Keratinocyte (primary cell): ENCODE data around the gene SULT1C4. TPM values are rescaled to one million over a fixed set of nuclear protein-coding genes. Genes with fewer than 3 reads are reported as not detected.

Source experiments
- DNase-seq: peaks from one replicate; pipeline ENCODE4 v3.0.0-alpha.2; 2011; ENCODE audit warnings: low read depth, missing footprints, low spot score
- FAIRE-seq: peaks from 2 replicates; lab custom pipeline; 2011; peaks lifted over from hg19 to GRCh38; lab: Jason Lieb, UNC
- H2AFZ ChIP-seq: 2 replicates; pipeline ENCODE4 v1.6.0; 2012; ENCODE audit warnings: low read length, control low read depth, inconsistent platforms; ENCODE audit not compliant: control insufficient read depth
- H3K27ac ChIP-seq: 2 replicates; pipeline ENCODE4 v1.5.1; 2011; ENCODE audit warnings: low read length; ENCODE audit not compliant: control insufficient read depth, insufficient read depth
- H3K27me3 ChIP-seq: 3 replicates; pipeline ENCODE4 v1.6.0; 2011; ENCODE audit warnings: low read length; ENCODE audit not compliant: control insufficient read depth, insufficient read depth; ENCODE audit errors: extremely low read depth
- H3K36me3 ChIP-seq, 2 experiments: 2 replicates in 1 of 2; 3 replicates in 1 of 2; pipeline ENCODE4 v1.5.1; 2011; ENCODE audit warnings: low read length in 2 of 2, mild to moderate bottlenecking in 1 of 2; ENCODE audit not compliant: control insufficient read depth in 2 of 2, insufficient read depth in 2 of 2; ENCODE audit errors: extremely low read depth in 1 of 2
- H3K4me1 ChIP-seq: 3 replicates; pipeline ENCODE4 v1.5.1; 2011; ENCODE audit warnings: low read length; ENCODE audit not compliant: control insufficient read depth, insufficient read depth; ENCODE audit errors: extremely low read depth
- H3K4me2 ChIP-seq: 3 replicates; pipeline ENCODE4 v1.6.0; 2011; ENCODE audit warnings: low read depth, low read length; ENCODE audit not compliant: control insufficient read depth, insufficient read depth; ENCODE audit errors: extremely low read depth
- H3K4me3 ChIP-seq, 3 experiments: fragments of 200-600 bp in 1 of 3; sonication (generic) in 1 of 3; 2 replicates in 2 of 3; 3 replicates in 1 of 3; pipeline ENCODE4 v1.5.1; 2011 to 2016; ENCODE audit warnings: low read length in 3 of 3, mild to moderate bottlenecking in 3 of 3, control low read depth in 2 of 3, inconsistent platforms in 1 of 3, low read depth in 1 of 3, mixed read lengths in 1 of 3, mixed run types in 1 of 3, moderate library complexity in 1 of 3; ENCODE audit not compliant: control insufficient read depth in 2 of 3, insufficient read depth in 2 of 3; ENCODE audit errors: extremely low read depth in 1 of 3
- H3K79me2 ChIP-seq: 2 replicates; pipeline ENCODE4 v1.6.0; 2012; ENCODE audit warnings: low read length; ENCODE audit not compliant: control insufficient read depth, insufficient read depth
- H3K9ac ChIP-seq: 3 replicates; pipeline ENCODE4 v1.6.0; 2011; ENCODE audit warnings: low read length; ENCODE audit not compliant: control insufficient read depth, insufficient read depth; ENCODE audit errors: extremely low read depth
- H3K9me1 ChIP-seq: 3 replicates; pipeline ENCODE4 v1.6.0; 2011; ENCODE audit warnings: low read length; ENCODE audit not compliant: control insufficient read depth, insufficient read depth; ENCODE audit errors: extremely low read depth
- H3K9me3 ChIP-seq: 2 replicates; pipeline ENCODE4 v1.5.1; 2012; ENCODE audit warnings: low read depth, low read length; ENCODE audit not compliant: control insufficient read depth
- H4K20me1 ChIP-seq: 3 replicates; pipeline ENCODE4 v1.6.0; 2011; ENCODE audit warnings: low read length; ENCODE audit not compliant: control insufficient read depth, insufficient read depth; ENCODE audit errors: extremely low read depth
- EZH2 ChIP-seq: IDR thresholded peaks from one replicate; pipeline ENCODE4 v1.6.1; 2012; ENCODE audit warnings: inconsistent platforms, mild to moderate bottlenecking, low read length, moderate library complexity
- dilution Hi-C: fragments of 300-500 bp; cut with MboI; formaldehyde crosslinking; loops from one replicate; pipeline ENCODE4 v1.7.0; 2020; ENCODE audit warnings: low sequenced_read_pairs; ENCODE audit not compliant: extremely low pct_ligation_motif_present
- polyA plus RNA-seq, 5 experiments: library from polyadenylated mRNA; depleted of rRNA in 3 of 5; stranded (reverse) in 3 of 5; stranded (forward) in 1 of 5; unstranded in 1 of 5; fragments of >200 nt; gene quantifications; 1 replicate in 1 of 5; 2 replicates in 3 of 5; 3 replicates in 1 of 5; pipeline versions ENCODE4 v1.2.1 to v1.2.3, GENCODE V29; 2011 to 2012; ENCODE audit warnings: missing spikeins in 2 of 5, low read depth in 1 of 5, low replicate concordance in 1 of 5
- TF ChIP-seq, protein P1 (sequence below), 3 experiments: IDR thresholded peaks in 1 of 3; conservative IDR thresholded peaks in 1 of 3; optimal IDR thresholded peaks in 1 of 3; 2 replicates in 2 of 3; 3 replicates in 1 of 3; pipeline versions ENCODE3 to v1.5.1; 2011; ENCODE audit warnings: low read length in 3 of 3, mild to moderate bottlenecking in 3 of 3, moderate library complexity in 2 of 3, control low read depth in 1 of 3, inconsistent platforms in 1 of 3; ENCODE audit not compliant: insufficient read depth in 2 of 3; ENCODE audit errors: extremely low read depth in 1 of 3

SULT1C4 gene
- polyA plus RNA-seq, 1 donor (not counting 4 experiments of a cell fraction or from before 2014, with no cell fraction given) = not detected

DNA sequence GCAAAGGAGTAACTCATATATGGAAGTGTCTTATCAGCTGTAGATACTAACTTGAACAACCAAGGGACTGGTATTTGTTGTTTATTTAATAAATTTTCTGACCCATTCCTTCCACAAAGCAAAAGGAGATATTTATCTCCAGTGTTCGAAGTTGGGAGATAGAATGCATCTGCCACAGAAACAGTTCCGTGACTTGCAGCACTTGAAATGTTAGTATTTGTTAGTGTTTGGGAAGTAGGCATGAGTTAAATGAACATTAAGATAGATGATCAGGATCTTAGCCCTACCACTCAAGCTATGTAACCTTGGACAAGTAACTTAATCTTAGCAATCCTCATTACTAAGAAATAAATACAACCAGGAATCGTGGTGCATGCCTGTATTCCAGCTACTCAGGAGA, 12.1 kb upstream of the SULT1C4 start:
- no peaks in the 10 kb centered on the region for H3K79me2 ChIP-seq
- H3K9ac ChIP-seq = no peak overlapping the region
- no peak overlapping the region for H3K4me2 ChIP-seq
- no peaks in the 10 kb centered on the region for H4K20me1 ChIP-seq
- no peaks in the 10 kb centered on the region for H3K36me3 ChIP-seq
- H3K4me3 ChIP-seq = no peak overlapping the region
- H3K9me1 ChIP-seq = no peaks in the 10 kb centered on the region
- DNase-seq (no peak), FAIRE-seq (no peak)
- no peak for TF ChIP-seq EZH2
- TF ChIP-seq, protein P1, sequence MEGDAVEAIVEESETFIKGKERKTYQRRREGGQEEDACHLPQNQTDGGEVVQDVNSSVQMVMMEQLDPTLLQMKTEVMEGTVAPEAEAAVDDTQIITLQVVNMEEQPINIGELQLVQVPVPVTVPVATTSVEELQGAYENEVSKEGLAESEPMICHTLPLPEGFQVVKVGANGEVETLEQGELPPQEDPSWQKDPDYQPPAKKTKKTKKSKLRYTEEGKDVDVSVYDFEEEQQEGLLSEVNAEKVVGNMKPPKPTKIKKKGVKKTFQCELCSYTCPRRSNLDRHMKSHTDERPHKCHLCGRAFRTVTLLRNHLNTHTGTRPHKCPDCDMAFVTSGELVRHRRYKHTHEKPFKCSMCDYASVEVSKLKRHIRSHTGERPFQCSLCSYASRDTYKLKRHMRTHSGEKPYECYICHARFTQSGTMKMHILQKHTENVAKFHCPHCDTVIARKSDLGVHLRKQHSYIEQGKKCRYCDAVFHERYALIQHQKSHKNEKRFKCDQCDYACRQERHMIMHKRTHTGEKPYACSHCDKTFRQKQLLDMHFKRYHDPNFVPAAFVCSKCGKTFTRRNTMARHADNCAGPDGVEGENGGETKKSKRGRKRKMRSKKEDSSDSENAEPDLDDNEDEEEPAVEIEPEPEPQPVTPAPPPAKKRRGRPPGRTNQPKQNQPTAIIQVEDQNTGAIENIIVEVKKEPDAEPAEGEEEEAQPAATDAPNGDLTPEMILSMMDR (optimal IDR thresholded peaks at IDR 0.05 in 1 of 3, IDR thresholded peaks at IDR 0.05 in 1 of 3, conservative IDR thresholded peaks at IDR 0.05 in 1 of 3; ENCODE audit: extremely low read depth in 1 of 3, insufficient read depth in 2 of 3, low read length in 3 of 3) = no peak
- H3K4me1 ChIP-seq = peaks cover 19% of the 10 kb centered on the region
- dilution Hi-C loops = no loop called here
- H3K9me3 ChIP-seq = peaks cover 7% of the 10 kb centered on the region
- no peak overlapping the region for H3K27ac ChIP-seq
- H2AFZ ChIP-seq = no peak overlapping the region
- H3K27me3 ChIP-seq = no peaks in the 10 kb centered on the region

DNA sequence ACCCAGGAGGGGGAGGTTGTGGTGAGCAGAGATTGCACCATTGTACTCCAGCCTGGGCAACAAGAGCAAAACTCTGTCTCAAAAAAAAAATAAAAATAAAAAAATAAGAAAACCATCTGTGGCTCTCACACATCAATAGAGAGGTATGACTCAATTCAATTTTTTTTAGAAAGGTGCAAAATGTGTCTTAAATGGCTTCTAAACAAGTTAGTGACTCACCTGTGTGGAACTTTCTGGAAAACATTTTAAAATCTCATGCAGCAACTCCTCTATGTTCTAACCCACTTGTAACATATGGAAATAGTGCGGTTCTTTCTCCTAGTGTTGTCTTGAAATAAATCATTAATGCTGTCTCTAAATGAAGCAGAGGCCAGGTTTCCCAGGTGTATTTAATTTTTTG, 10.7 kb upstream of the SULT1C4 start:
- peaks cover 19% of the 10 kb centered on the region for H3K4me1 ChIP-seq
- H3K4me3 ChIP-seq = no peak overlapping the region
- no peak overlapping the region for H3K4me2 ChIP-seq
- H2AFZ ChIP-seq = no peak overlapping the region
- no peaks in the 10 kb centered on the region for H3K36me3 ChIP-seq
- no peaks in the 10 kb centered on the region for H3K9me1 ChIP-seq
- H3K27ac ChIP-seq = no peak overlapping the region
- H4K20me1 ChIP-seq = no peaks in the 10 kb centered on the region
- dilution Hi-C loops = no loop called here
- H3K9me3 ChIP-seq = peaks cover 7% of the 10 kb centered on the region
- DNase-seq (no peak), FAIRE-seq (no peak)
- H3K9ac ChIP-seq = no peak overlapping the region
- no peak for TF ChIP-seq EZH2
- TF ChIP-seq, protein P1 (optimal IDR thresholded peaks at IDR 0.05 in 1 of 3, IDR thresholded peaks at IDR 0.05 in 1 of 3, conservative IDR thresholded peaks at IDR 0.05 in 1 of 3; ENCODE audit: extremely low read depth in 1 of 3, insufficient read depth in 2 of 3, low read length in 3 of 3) = no peak
- H3K27me3 ChIP-seq = no peaks in the 10 kb centered on the region
- no peaks in the 10 kb centered on the region for H3K79me2 ChIP-seq
